H1 (cell line): ENCODE data around the gene CLEC2D. TPM values are rescaled to one million over a fixed set of nuclear protein-coding genes. Genes with fewer than 3 reads are reported as not detected.
"Not testable (repeated sequence)": the region's sequence is repeated elsewhere in the genome, so short reads cannot be mapped to it uniquely, and the experiment has no call there.

ENCODE experiments used
- CTCF ChIA-PET: fragments of 300-600 bp; sonication (Branson Sonifier 250); formaldehyde crosslinking; loops from one replicate; lab custom pipeline; 2021; ENCODE audit not compliant: partially characterized antibody; lab: Charles Lee
- POLR2A ChIA-PET: fragments of 300-600 bp; sonication (Branson Sonifier 250); formaldehyde crosslinking; loops from one replicate; lab custom pipeline; 2021; ENCODE audit warnings: inconsistent platforms; ENCODE audit not compliant: partially characterized antibody; lab: Charles Lee
- DNase-seq, 2 experiments: peaks; one replicate each; pipeline versions ENCODE4 v3.0.0 to v3.0.0-alpha.2; 2010 to 2022; ENCODE audit warnings: low spot score in 2 of 2, low read depth in 1 of 2, mixed read lengths in 1 of 2
- FAIRE-seq: peaks from 2 replicates; lab custom pipeline; 2011; peaks lifted over from hg19 to GRCh38; lab: Jason Lieb, UNC
- H2AFZ ChIP-seq: 2 replicates; pipeline ENCODE4 v1.8.1; 2012; ENCODE audit warnings: low read length, inconsistent platforms
- H2AK5ac ChIP-seq: 2 replicates; pipeline ENCODE4 v1.6.1; 2013; ENCODE audit warnings: low read depth, low read length
- H2BK120ac ChIP-seq: replicated peaks from 2 replicates; pipeline ENCODE3; 2013; ENCODE audit warnings: low read depth, low read length, inconsistent platforms
- H2BK12ac ChIP-seq: 2 replicates; pipeline ENCODE4 v1.6.1; 2013; ENCODE audit warnings: low read depth, low read length
- H2BK15ac ChIP-seq: 2 replicates; pipeline ENCODE4 v1.6.1; 2013; ENCODE audit warnings: low read length
- H2BK20ac ChIP-seq: 2 replicates; pipeline ENCODE4 v1.6.1; 2013; ENCODE audit warnings: low read length
- H2BK5ac ChIP-seq: 2 replicates; pipeline ENCODE4 v1.6.1; 2013; ENCODE audit warnings: low read depth, low read length
- H3K14ac ChIP-seq: 2 replicates; pipeline ENCODE4 v1.6.1; 2013; ENCODE audit warnings: inconsistent platforms; ENCODE audit not compliant: insufficient read length
- H3K18ac ChIP-seq: 2 replicates; pipeline ENCODE4 v1.6.1; 2013; ENCODE audit warnings: low read length; ENCODE audit errors: extremely low read depth
- H3K23ac ChIP-seq: 2 replicates; pipeline ENCODE4 v1.6.1; 2013; ENCODE audit warnings: inconsistent platforms; ENCODE audit not compliant: insufficient read length
- H3K23me2 ChIP-seq: 2 replicates; pipeline ENCODE4 v1.6.1; 2013; ENCODE audit warnings: low read depth, low read length
- H3K27ac ChIP-seq: 2 replicates; pipeline ENCODE4 v1.6.1; 2011; ENCODE audit warnings: low read depth, low read length, inconsistent platforms
- H3K27me3 ChIP-seq, 4 experiments: replicated peaks in 1 of 4; 1 replicate in 1 of 4; 2 replicates in 3 of 4; pipeline versions ENCODE4 v1.6.1 to v1.8.1; 2011 to 2013; ENCODE audit warnings: low read length in 3 of 4, mild to moderate bottlenecking in 3 of 4, inconsistent platforms in 2 of 4, mixed read lengths in 2 of 4, moderate library complexity in 1 of 4; ENCODE audit not compliant: control insufficient read depth in 3 of 4, insufficient read depth in 3 of 4; ENCODE audit errors: extremely low read depth in 1 of 4
- H3K36me3 ChIP-seq, 4 experiments: 2 replicates each; pipeline versions ENCODE4 v1.6.1 to v1.8.1; 2011 to 2013; ENCODE audit warnings: mild to moderate bottlenecking in 4 of 4, low read length in 3 of 4, moderate library complexity in 2 of 4, control low read depth in 1 of 4, inconsistent platforms in 1 of 4; ENCODE audit not compliant: insufficient read depth in 4 of 4, control insufficient read depth in 2 of 4
- H3K4ac ChIP-seq: replicated peaks from 2 replicates; pipeline ENCODE3; 2013; ENCODE audit warnings: low read length, low read depth, mixed read lengths, inconsistent platforms; ENCODE audit not compliant: insufficient read length
- H3K4me1 ChIP-seq, 4 experiments: replicated peaks in 1 of 4; 1 replicate in 1 of 4; 2 replicates in 3 of 4; pipeline versions ENCODE4 v1.6.1 to v1.8.1; 2011 to 2013; ENCODE audit warnings: low read length in 3 of 4, inconsistent platforms in 2 of 4, mixed read lengths in 1 of 4; ENCODE audit not compliant: insufficient read depth in 4 of 4, control insufficient read depth in 3 of 4
- H3K4me2 ChIP-seq, 2 experiments: 2 replicates each; pipeline versions ENCODE4 v1.6.1 to v1.8.1; 2011 to 2013; ENCODE audit warnings: low read depth in 2 of 2, low read length in 2 of 2, control low read depth in 1 of 2, inconsistent platforms in 1 of 2, mild to moderate bottlenecking in 1 of 2; ENCODE audit not compliant: insufficient read depth in 1 of 2
- H3K4me3 ChIP-seq, 4 experiments: fragments of 200-600, 300-600 bp in 1 of 4; sonication (generic), shearing (Covaris generic), sonication (Bioruptor Twin) in 1 of 4; 2 replicates each; pipeline versions ENCODE4 v1.5.1 to v1.8.1; 2011 to 2016; ENCODE audit warnings: low read length in 4 of 4, low read depth in 3 of 4, control low read depth in 2 of 4, inconsistent platforms in 2 of 4, mild to moderate bottlenecking in 2 of 4, mixed read lengths in 1 of 4, moderate library complexity in 1 of 4; ENCODE audit not compliant: insufficient read depth in 2 of 4; ENCODE audit errors: extremely low read depth in 1 of 4
- H3K56ac ChIP-seq: replicated peaks from 2 replicates; pipeline ENCODE3; 2013; ENCODE audit warnings: low read depth, mild to moderate bottlenecking, mixed read lengths, low read length, inconsistent platforms; ENCODE audit not compliant: insufficient read length
- H3K79me1 ChIP-seq: 2 replicates; pipeline ENCODE4 v1.6.1; 2013; ENCODE audit warnings: low read depth, low read length, control low read depth
- H3K79me2 ChIP-seq, 2 experiments: 2 replicates each; pipeline versions ENCODE4 v1.6.1 to v1.8.1; 2012 to 2013; ENCODE audit warnings: low read length in 2 of 2, mild to moderate bottlenecking in 2 of 2, inconsistent platforms in 1 of 2; ENCODE audit not compliant: insufficient read depth in 2 of 2, control insufficient read depth in 1 of 2
- H3K9ac ChIP-seq, 4 experiments: replicated peaks in 1 of 4; 1 replicate in 1 of 4; 2 replicates in 3 of 4; pipeline versions ENCODE4 v1.6.1 to v1.8.1; 2011 to 2013; ENCODE audit warnings: low read depth in 3 of 4, low read length in 3 of 4, control low read depth in 2 of 4, mild to moderate bottlenecking in 2 of 4, moderate library complexity in 2 of 4, inconsistent platforms in 1 of 4; ENCODE audit errors: extremely low read depth in 1 of 4
- H3K9me3 ChIP-seq, 2 experiments: 2 replicates each; pipeline versions ENCODE4 v1.6.1 to v1.8.1; 2012 to 2013; ENCODE audit warnings: mild to moderate bottlenecking in 2 of 2, moderate library complexity in 2 of 2, control low read depth in 1 of 2, inconsistent platforms in 1 of 2, low read depth in 1 of 2, low read length in 1 of 2, mixed read lengths in 1 of 2; ENCODE audit not compliant: insufficient read depth in 2 of 2
- H4K20me1 ChIP-seq, 2 experiments: replicated peaks in 1 of 2; 2 replicates each; pipeline versions ENCODE3 to v1.8.1; 2011 to 2013; ENCODE audit warnings: inconsistent platforms in 2 of 2, low read length in 2 of 2, mild to moderate bottlenecking in 1 of 2; ENCODE audit not compliant: insufficient read depth in 2 of 2, control insufficient read depth in 1 of 2
- H4K5ac ChIP-seq: 2 replicates; pipeline ENCODE4 v1.6.1; 2013; ENCODE audit warnings: low read length, low read depth, mixed read lengths, inconsistent platforms; ENCODE audit not compliant: insufficient read length
- H4K8ac ChIP-seq: 2 replicates; pipeline ENCODE4 v1.8.0; 2013; ENCODE audit warnings: mild to moderate bottlenecking, moderate library complexity, low read length, inconsistent platforms; ENCODE audit not compliant: insufficient read depth; ENCODE audit errors: extremely low read depth
- H4K91ac ChIP-seq: replicated peaks from 2 replicates; pipeline ENCODE3; 2013; ENCODE audit warnings: low read length, mixed read lengths, inconsistent platforms; ENCODE audit not compliant: insufficient read length
- WGBS, 2 experiments: shearing (Covaris generic) in 1 of 2; methylation state at CpG; one replicate each; pipeline versions ENCODE4 v1.1.6 to v1.1.7; 2013 to 2015; ENCODE audit warnings: low lambda C conversion rate in 2 of 2, mixed read lengths in 2 of 2, inconsistent platforms in 1 of 2, low coverage in 1 of 2, missing lambda C conversion rate in 1 of 2; ENCODE audit not compliant: insufficient replicate concordance in 2 of 2, insufficient coverage in 1 of 2, insufficient read length in 1 of 2; ENCODE audit errors: extremely low coverage in 1 of 2, missing lambda C conversion rate in 1 of 2; 5-methylcytosine and 5-hydroxymethylcytosine counted together
- polyA plus RNA-seq, 7 experiments: library from polyadenylated mRNA; depleted of rRNA in 3 of 7; stranded (reverse) in 5 of 7; unstranded in 2 of 7; fragments of >200 nt in 5 of 7; fragments of 200-250 nt in 2 of 7; gene quantifications; 1 replicate in 5 of 7; 2 replicates in 1 of 7; 4 replicates in 1 of 7; pipeline versions ENCODE4 v1.2.1 to v1.2.3, GENCODE V29; 2011 to 2013; ENCODE audit warnings: missing spikeins in 2 of 7, mixed read lengths in 2 of 7
- total RNA-seq: library from RNA; stranded (reverse); fragmentation: NEBNext Ultra II Directional; extraction: Animal tissue kit (Norgen Biotek cat#: 25700); gene quantifications from 2 replicates; pipeline ENCODE4 v1.2.1, GENCODE V29; 2021

CLEC2D gene
- total and polyA plus RNA-seq, 2 of the 8 experiments (the other 6 are each of a cell fraction or from before 2014, with no cell fraction given), result 4.2 to 6.2 TPM

DNA sequence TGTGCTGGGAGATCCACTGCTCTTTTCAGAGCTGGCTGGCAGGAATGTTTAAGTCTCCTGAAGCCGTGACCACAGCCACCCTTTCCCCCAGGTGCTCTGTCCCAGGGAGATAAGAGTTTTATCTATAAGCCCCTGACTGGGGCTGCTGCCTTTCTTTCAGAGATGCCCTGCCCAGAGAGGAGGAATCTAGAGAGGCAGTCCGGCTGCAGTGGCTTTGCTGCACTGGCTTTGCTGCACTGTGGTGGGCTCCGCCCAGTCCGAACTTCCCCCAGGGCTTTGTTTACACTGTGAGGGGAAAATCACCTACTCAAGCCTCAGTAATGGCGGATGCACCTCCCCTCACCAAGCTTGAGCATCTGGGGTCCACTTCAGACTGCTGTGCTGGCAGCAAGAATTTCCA lies 15.9 kb downstream of the CLEC2D start:
- WGBS, 2 experiments, result 93% methylated on average over 5 of the region's 5 CpGs; no CpG with 5 or more reads in 1 of the 2 experiments
- H3K79me1 ChIP-seq, H2BK12ac ChIP-seq, H3K79me2 ChIP-seq, H3K4me1 ChIP-seq, H4K8ac ChIP-seq, FAIRE-seq, H3K9me3 ChIP-seq, H3K27me3 ChIP-seq, H3K23me2 ChIP-seq, DNase-seq, H2AFZ ChIP-seq, H3K14ac ChIP-seq, H2BK5ac ChIP-seq, H3K56ac ChIP-seq, H2AK5ac ChIP-seq, H2BK20ac ChIP-seq, H3K27ac ChIP-seq, H3K23ac ChIP-seq, H3K9ac ChIP-seq, H3K4me2 ChIP-seq, H2BK15ac ChIP-seq, H3K18ac ChIP-seq, H4K5ac ChIP-seq, POLR2A ChIA-PET, H3K4ac ChIP-seq, H2BK120ac ChIP-seq, H4K20me1 ChIP-seq, H3K4me3 ChIP-seq, H4K91ac ChIP-seq: not testable (repeated sequence)
- peaks cover 0 to 17% (median 4%) of the 10 kb centered on the region in 4 experiments; a peak in 4 of 8 replicates for H3K36me3 ChIP-seq
- CTCF ChIA-PET, result interaction anchor here (1.0 to 1.5 kb wide), 3 partner anchors 23 to 307 kb away, joined by 3 to 4 read pairs (median 3); no protein-coding TSS in a partner anchor
